T-helper 1 cell treated with Interleukin-12 subunit alpha and Interleukin-12 subunit beta and Interleukin-4 antibody, amounts not matched to agents 30 μg/mL and 1 μg/mL, for 36 hours (primary cell): ENCODE data around the gene RASSF4.
A peak's percentile ranks its signal among the peaks of the same experiment; 100 is the strongest.

ENCODE experiments used
- H3K27ac Mint-ChIP-seq: one replicate; pipeline ENCODE4 v1.8.0; 2021; ENCODE audit warnings: mild to moderate bottlenecking, mixed read lengths
- H3K27me3 Mint-ChIP-seq: one replicate; pipeline ENCODE4 v1.8.0; 2021; ENCODE audit warnings: low read depth, mixed read lengths
- H3K36me3 Mint-ChIP-seq: one replicate; pipeline ENCODE4 v1.8.0; 2021; ENCODE audit warnings: low read depth, mixed read lengths
- H3K4me1 Mint-ChIP-seq: one replicate; pipeline ENCODE4 v1.8.0; 2021; ENCODE audit warnings: low read depth, mixed read lengths
- H3K4me3 Mint-ChIP-seq: one replicate; pipeline ENCODE4 v1.8.0; 2021; ENCODE audit warnings: mild to moderate bottlenecking, moderate library complexity, mixed read lengths
- H3K9me3 Mint-ChIP-seq: one replicate; pipeline ENCODE4 v1.8.0; 2021; ENCODE audit warnings: mixed read lengths

The RASSF4 gene, protein sequence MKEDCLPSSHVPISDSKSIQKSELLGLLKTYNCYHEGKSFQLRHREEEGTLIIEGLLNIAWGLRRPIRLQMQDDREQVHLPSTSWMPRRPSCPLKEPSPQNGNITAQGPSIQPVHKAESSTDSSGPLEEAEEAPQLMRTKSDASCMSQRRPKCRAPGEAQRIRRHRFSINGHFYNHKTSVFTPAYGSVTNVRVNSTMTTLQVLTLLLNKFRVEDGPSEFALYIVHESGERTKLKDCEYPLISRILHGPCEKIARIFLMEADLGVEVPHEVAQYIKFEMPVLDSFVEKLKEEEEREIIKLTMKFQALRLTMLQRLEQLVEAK

DNA sequence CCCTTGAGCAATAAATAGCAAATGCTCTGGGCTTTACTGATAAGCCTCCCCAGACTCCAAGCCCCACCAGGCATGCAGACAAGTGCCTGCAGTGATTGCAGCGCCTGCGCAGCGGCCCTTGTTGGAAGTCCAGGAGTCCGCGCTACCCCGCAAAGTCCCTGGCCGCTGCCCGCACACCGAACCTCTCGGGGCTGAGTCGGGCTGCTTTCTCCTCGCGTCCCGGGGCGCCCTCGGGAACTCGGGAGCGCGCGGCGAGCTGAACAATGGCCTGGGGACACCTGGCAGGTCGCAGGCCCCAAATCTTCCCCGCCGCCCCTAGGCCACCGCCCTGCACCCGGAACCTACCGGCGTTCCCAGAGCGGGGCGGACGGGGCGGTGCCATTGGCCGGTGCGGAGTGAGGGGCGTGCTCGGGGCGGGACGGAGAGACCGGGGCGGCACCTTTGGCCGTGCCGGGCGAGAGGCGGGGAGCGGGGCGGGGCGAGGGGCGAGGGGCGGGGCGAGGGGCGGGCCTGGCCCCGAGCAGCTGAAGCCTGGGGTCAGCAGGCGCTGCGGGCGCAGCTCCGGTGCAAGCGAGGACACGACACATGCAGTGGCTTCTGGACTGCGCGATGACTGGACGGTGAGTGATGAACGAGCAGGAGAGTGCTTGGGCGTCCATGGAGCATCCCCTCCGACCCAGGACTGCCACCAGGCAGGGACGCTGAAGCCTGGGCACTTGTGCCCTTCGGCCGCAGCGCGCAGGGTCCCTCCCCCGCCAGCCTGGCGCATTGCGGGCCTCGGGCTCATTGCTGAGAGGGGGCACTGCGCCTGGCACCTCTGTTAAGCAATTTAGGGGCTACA lies at the start of gene RASSF4:
Gene RASSF4, plus strand, starts transcription at position 556 of the 841 bp plus-strand sequence. CDS start 10,401 bp downstream, outside the sequence.
- H3K27ac Mint-ChIP-seq: peak within 1 kb of the TSS; percentile 26
- no peaks in the 10 kb centered on the region for H3K27me3 Mint-ChIP-seq
- H3K9me3 Mint-ChIP-seq: no peaks in the 10 kb centered on the region
- peaks cover 19% of the 10 kb centered on the region for H3K4me1 Mint-ChIP-seq
- peak within 1 kb of the TSS; percentile 80 for H3K4me3 Mint-ChIP-seq
- peaks cover 12% of the 10 kb centered on the region for H3K36me3 Mint-ChIP-seq

DNA sequence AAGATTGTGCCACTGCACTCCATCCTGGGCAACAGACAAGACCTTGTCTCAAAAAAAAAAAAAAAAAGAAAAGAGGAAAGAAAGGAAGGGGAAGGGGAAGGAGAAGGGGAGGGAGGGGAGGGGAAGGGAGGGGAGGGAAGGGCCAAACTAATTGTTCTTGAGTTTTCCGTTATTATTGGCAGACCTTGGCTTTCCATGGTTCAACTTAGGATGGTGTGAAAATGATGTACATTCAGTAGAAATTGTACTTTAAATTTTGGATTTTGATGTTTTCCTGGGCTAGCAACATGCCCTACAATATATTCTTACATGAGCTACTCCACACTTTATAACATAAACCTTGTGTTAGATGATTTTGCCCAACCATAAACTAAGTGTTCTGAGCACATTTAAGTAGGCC lies 49.7 kb upstream of the RASSF4 start:
- Mint-ChIP-seq H3K36me3 (no peaks in the 10 kb centered on the region), H3K27me3 (no peaks in the 10 kb centered on the region), H3K4me1 (peaks cover 12% of the 10 kb centered on the region), H3K27ac (no peak overlapping the region), H3K4me3 (no peak overlapping the region), H3K9me3 (no peaks in the 10 kb centered on the region)

DNA sequence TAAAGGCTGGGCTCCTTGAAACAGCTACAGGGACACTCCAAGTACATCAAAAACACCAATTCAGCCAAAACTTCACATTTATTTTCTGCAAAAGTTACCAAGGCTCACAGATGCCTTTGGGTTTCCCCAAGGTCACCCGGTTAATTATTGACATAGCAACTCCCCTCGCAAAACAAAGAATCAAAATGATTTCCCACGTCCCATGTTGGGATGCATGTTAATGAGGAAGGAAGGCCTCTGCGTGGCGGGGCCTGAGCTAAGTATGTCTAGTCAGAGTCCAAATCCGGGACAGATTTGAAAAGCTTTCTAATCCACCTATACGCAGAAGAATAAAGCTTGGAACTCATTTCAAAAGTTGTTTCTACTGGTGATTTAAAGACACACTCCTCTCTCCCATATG lies 49.0 kb upstream of the RASSF4 start:
- Mint-ChIP-seq H3K4me1 (peaks cover 12% of the 10 kb centered on the region), H3K4me3 (no peak overlapping the region), H3K36me3 (no peaks in the 10 kb centered on the region), H3K27ac (no peak overlapping the region), H3K9me3 (no peaks in the 10 kb centered on the region), H3K27me3 (no peaks in the 10 kb centered on the region)

DNA sequence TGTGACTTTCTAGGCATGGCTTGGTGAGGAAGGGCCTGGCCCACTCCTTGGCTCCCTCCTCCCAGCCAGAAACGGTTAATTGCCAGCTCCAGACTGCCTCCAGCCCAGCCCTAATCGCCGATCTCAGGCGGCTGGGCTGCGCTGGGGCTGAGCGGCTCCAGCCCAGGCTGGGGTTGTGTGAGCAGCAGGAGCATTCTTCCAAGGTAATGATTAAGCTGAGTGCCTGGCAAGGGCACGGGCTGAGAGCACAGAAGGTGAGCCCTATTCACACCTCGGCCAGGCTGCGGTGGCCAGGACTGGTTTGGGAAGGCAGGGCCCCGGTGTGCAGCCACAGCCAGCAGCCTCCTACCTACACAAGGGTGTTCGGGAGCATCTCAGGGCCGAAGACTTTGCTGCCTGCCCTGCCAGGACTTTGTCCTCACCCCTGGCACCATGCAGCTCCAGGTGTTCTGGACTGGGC lies 48.5 kb upstream of the RASSF4 start, which contains the start of gene TMEM72:
Gene TMEM72, plus strand, starts transcription at position 257 of the 460 bp plus-strand sequence. Its CDS starts 176 bp downstream, at position 433.
- Mint-ChIP-seq H3K4me1 (peaks cover 12% of the 10 kb centered on the region), H3K27ac (no peak within 1 kb of the TSS), H3K9me3 (no peaks in the 10 kb centered on the region), H3K36me3 (no peaks in the 10 kb centered on the region), H3K27me3 (no peaks in the 10 kb centered on the region), H3K4me3 (no peak within 1 kb of the TSS)

DNA sequence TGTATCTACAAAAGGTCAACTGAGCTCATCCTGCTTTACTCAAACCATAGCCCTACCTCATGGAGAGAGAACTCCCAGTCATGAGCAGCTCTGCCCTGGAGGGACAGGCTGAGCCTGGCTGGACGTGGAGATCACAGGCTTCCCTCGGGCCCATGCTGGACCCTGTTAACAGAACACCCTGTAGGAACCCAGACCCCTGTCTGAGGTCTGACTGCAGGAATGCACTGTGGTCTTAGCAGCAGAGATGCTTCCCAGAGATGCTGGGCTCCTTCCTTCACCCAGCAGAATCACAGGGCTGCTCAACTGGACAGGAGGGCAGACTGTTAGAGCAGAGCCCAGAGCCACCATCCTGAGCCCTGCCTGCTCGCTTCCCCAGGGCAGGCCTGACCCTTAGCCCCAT lies 47.7 kb upstream of the RASSF4 start:
- H3K36me3 Mint-ChIP-seq: no peaks in the 10 kb centered on the region
- H3K27me3 Mint-ChIP-seq: peaks cover under 1% of the 10 kb centered on the region
- H3K4me1 Mint-ChIP-seq: peaks cover 12% of the 10 kb centered on the region
- H3K27ac Mint-ChIP-seq: no peak overlapping the region
- H3K9me3 Mint-ChIP-seq: no peaks in the 10 kb centered on the region
- H3K4me3 Mint-ChIP-seq: no peak overlapping the region

DNA sequence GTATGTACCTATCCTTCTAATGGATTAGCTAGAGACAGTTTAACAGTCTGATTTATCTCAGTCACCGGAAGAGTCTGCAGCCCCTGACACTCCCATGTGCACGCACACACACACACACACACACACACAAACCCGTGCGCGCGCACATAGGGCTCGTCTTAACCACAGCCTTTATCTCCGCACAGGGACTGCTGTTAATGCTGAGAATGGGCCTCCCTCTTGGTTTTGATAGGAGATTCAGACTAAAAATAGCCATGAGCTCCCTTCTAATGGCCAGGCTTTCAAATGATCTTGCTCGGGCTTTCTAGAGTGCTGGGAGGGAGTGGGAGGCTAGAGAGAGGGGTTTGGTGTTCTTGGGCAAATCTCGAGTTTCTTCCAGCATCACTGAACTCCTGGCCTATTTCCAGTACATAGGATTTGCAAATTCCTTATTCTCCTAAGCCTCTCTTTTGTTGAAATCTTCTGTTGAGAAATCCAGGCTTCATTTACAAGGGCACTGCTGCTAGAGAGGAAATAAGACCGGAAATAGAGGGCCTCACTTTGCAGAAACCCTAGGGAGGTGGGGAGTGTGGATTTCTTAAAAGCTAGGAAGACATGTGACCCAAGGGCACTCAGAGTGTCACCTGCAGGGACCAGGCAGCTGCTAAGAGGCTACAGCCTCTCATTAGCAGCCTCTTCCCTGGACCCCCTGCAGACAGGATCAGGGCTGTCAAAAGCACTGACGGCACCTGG lies 46.1 kb upstream of the RASSF4 start:
- Mint-ChIP-seq H3K9me3 (no peaks in the 10 kb centered on the region), H3K36me3 (no peaks in the 10 kb centered on the region), H3K27ac (peak overlapping the region; percentile 78), H3K4me1 (peaks cover 12% of the 10 kb centered on the region), H3K4me3 (peak overlapping the region; percentile 28), H3K27me3 (peaks cover 12% of the 10 kb centered on the region)

DNA sequence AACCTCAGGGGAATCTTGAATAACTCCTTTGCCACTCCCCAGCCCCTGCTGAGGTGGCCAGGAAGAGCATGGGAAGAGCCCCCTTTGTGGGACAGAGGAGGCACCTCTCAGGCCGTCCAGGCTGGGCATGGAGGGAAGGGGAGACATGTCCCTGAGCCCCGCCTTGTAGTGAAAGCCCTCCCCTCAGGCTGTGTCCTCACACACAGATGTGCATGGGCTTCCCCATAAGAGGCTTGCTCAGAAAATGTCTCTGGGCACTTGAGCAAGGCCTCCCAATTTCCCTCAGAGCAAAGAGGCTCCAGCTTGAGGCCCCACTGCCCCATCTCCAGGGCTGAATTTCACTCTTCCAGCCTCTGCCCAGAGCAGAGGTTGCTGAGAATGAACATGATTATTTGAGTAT lies 44.7 kb upstream of the RASSF4 start:
- Mint-ChIP-seq H3K4me3 (no peak overlapping the region), H3K9me3 (no peaks in the 10 kb centered on the region), H3K27ac (no peak overlapping the region), H3K27me3 (peaks cover 20% of the 10 kb centered on the region), H3K36me3 (no peaks in the 10 kb centered on the region), H3K4me1 (peaks cover 12% of the 10 kb centered on the region)

DNA sequence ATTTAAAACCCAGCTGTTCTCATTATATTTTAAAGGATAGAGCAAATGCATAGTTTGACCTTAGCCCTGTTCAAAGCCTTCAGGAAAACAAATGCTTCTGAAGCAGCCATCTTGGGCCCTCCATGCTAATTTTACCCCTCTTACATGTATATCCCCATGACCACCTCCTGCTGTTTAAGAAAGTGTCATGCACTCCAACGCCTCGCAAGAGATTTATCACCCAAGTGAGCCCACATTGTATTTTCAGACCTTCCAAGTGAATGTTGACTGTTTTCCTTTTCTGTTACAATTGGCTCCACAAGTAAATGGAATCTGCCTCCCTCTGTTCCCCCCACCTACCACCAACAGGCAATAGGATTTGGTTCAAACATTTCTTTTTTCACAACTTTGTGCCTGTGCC lies 43.2 kb upstream of the RASSF4 start:
- H3K36me3 Mint-ChIP-seq: no peaks in the 10 kb centered on the region
- no peak overlapping the region for H3K27ac Mint-ChIP-seq
- H3K9me3 Mint-ChIP-seq: no peaks in the 10 kb centered on the region
- H3K4me3 Mint-ChIP-seq: no peak overlapping the region
- H3K4me1 Mint-ChIP-seq: peaks cover 12% of the 10 kb centered on the region
- H3K27me3 Mint-ChIP-seq: peaks cover 23% of the 10 kb centered on the region

DNA sequence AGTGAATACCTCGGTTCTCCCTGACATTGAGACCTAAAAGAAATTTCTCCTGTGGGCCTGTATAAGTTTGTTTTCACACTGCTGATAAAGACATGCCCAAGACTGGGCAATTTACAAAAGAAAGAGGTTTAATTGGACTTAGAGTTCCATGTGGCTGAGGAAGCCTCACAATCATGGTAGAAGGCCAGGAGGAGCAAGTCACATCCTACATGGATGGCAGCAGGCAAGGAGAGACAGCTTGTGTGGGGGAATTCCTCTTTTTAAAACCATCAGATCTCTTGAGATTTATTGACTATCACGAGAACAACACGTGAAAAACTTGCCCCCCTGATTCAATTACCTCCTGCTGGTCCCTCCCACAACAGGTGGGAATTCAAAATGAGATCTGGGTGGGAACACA lies 41.8 kb upstream of the RASSF4 start:
- no peak overlapping the region for H3K27ac Mint-ChIP-seq
- no peaks in the 10 kb centered on the region for H3K9me3 Mint-ChIP-seq
- H3K4me1 Mint-ChIP-seq: peaks cover 12% of the 10 kb centered on the region
- H3K27me3 Mint-ChIP-seq: peaks cover 23% of the 10 kb centered on the region
- no peak overlapping the region for H3K4me3 Mint-ChIP-seq
- no peaks in the 10 kb centered on the region for H3K36me3 Mint-ChIP-seq

DNA sequence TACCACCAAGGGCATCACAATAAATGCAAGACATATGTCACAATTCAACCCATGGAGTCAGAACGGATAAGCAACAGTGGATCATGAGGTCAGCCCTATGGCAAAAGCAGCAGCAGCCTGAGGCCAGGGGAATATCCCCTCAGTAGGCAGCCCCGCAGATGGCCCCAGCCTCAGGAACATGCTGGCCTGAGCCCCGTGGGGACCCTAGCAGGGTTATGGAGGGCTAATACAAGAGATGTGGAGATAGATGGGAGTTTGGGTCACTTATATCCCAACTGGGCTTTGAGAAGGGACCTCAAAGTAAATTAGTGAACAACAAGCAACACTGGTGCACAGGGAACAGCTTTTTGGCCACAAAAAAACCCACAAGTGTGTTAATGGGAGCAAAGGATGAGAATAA lies 39.4 kb upstream of the RASSF4 start:
- H3K9me3 Mint-ChIP-seq: no peaks in the 10 kb centered on the region
- H3K4me3 Mint-ChIP-seq: no peak overlapping the region

DNA sequence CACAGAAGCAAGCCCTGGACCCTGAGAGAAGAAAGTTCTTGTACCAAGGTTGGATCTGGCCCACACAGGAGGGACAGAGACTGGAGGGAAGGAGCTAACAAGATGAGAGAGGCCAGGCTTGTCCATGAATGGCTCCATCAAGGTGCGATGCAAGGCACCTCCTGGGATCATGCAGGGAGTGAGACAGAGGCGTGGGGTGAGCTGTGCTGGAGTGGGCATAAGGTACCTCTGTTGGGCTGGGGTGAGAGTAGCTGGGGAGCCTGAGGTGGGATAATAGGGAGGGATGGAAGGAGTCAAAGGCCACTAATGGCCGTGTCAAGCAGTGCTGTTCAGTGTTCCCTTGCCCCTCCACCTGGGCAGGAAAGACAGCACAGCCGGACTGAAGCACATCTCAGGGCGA lies 38.5 kb upstream of the RASSF4 start:
- no peak overlapping the region for H3K4me3 Mint-ChIP-seq
- no peaks in the 10 kb centered on the region for H3K36me3 Mint-ChIP-seq
- no peaks in the 10 kb centered on the region for H3K9me3 Mint-ChIP-seq
- H3K27me3 Mint-ChIP-seq: peaks cover 23% of the 10 kb centered on the region
- H3K4me1 Mint-ChIP-seq: no peaks in the 10 kb centered on the region
- no peak overlapping the region for H3K27ac Mint-ChIP-seq

More for the DNA sequence above, 39.4 kb upstream of the RASSF4 start:
- Mint-ChIP-seq H3K36me3 (no peaks in the 10 kb centered on the region), H3K27me3 (peaks cover 23% of the 10 kb centered on the region), H3K4me1 (no peaks in the 10 kb centered on the region), H3K27ac (no peak overlapping the region)

DNA sequence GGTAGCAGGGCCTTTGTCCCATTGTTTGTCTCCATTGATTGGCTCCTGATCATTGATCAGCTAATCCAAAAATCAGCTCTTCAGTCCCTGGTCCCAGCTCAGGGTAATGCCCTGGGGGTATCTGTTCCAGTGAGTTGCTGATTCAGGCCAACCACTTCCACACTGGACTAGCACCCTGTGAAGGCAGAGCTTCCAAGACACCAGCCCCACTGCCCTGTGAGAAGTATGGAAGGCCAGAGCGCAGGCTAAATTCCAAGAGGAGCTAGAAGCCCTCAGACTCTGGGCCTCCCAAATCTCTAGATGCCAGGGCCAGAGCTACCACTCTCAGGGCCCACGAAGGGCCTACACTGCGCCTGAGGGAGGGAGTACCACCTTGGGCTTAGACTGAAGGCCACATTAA lies 38.1 kb upstream of the RASSF4 start:
- Mint-ChIP-seq H3K27ac (no peak overlapping the region), H3K36me3 (no peaks in the 10 kb centered on the region), H3K27me3 (peaks cover 23% of the 10 kb centered on the region), H3K4me3 (no peak overlapping the region), H3K4me1 (no peaks in the 10 kb centered on the region), H3K9me3 (no peaks in the 10 kb centered on the region)

DNA sequence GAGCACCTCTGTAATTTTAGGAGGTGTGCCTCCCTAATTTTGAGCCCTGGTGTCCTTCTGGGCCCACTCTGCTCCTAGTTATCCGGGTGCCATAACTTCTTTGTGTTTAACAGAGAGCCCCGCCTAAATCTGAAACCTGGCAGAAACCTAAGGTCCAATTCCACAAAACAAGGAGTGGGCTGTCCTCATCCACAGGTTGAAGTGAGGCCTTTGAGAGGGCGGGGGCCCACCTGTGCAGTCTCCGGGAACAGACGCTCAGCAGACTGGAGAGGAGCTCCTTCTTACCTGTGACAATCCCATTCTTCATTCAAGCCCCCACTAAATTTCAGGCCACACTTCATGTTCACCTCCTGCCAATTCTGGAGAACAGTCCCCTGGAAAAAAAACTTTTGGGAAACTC lies 37.6 kb upstream of the RASSF4 start:
- no peak overlapping the region for H3K27ac Mint-ChIP-seq
- H3K36me3 Mint-ChIP-seq: no peaks in the 10 kb centered on the region
- H3K4me1 Mint-ChIP-seq: no peaks in the 10 kb centered on the region
- H3K9me3 Mint-ChIP-seq: no peaks in the 10 kb centered on the region
- H3K27me3 Mint-ChIP-seq: peaks cover 22% of the 10 kb centered on the region
- H3K4me3 Mint-ChIP-seq: no peak overlapping the region

DNA sequence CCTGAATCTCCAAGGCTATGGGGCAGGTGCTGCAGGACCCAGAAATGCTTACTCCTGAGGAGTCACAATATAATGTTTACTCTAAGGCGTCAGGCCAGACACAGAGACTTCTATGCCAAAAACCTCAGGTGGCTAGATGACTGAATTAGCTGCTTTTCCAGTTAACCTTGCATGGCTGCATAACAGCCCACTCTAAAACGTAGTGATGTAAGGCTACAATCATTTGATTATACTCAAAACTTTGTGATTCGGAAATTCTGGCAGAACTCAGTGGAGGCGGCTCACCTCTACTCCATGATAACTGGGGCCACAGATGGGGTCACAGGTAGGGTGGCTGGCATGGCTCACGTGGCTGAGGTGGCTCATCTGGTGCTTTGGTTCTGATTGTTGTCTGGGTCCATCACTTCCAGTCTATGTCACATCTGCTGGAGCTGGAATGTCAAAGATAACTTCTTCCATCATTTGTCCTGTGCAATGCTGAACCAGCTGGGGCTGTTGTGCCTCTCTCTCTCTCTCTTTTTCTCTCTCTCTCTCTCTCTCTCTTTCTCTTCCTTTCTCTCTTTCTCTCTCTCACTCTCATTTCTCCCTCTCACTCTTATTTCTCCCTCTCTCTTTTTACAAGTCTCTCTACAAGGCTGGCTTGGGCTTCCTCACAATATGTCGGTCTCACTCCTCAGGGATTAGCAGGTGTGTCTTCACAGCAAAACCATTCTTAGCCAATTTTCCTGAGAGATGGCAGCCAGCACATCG lies 36.6 kb upstream of the RASSF4 start:
- Mint-ChIP-seq H3K27ac (no peak overlapping the region), H3K4me1 (no peaks in the 10 kb centered on the region), H3K27me3 (peaks cover 12% of the 10 kb centered on the region), H3K4me3 (no peak overlapping the region), H3K9me3 (no peaks in the 10 kb centered on the region), H3K36me3 (no peaks in the 10 kb centered on the region)
